ENCODE measurements around the gene MAT2A. TPM values are rescaled to one million over a fixed set of nuclear protein-coding genes. Genes with fewer than 3 reads are reported as not detected.

The MAT2A gene
- total RNA-seq, 1 donor from 2014 or later, result 147 TPM

DNA sequence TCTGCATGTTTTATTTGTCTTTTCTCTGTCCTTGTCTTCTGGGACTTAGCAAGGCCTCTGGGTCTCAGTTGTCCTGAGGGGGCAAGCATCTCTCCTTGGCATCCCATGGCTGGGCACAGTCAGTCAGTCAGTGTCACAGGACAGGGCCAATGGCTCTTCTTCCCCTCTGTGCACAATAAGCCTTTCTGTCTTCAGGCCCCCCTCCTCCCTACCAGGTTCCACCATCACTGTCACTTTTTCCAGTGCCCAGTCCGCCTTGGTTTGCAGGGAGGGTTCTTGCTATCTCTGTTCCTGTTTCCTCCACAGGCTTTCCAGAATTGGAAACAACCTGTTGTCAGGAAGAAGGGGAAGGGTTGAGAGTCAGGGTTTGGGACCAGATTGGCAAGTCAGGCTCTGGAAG, 43.5 kb downstream of the MAT2A start:
- Histone ChIP-seq H3K27me3 (ENCODE audit: control insufficient read depth, insufficient read depth, low read length) (no peaks in the 10 kb centered on the region), H3K4me3 (ENCODE audit: low read depth, low read length) (no peak overlapping the region), H3K36me3 (ENCODE audit: control insufficient read depth, insufficient read depth, low read length) (no peaks in the 10 kb centered on the region)
- TF ChIP-seq, protein P1, sequence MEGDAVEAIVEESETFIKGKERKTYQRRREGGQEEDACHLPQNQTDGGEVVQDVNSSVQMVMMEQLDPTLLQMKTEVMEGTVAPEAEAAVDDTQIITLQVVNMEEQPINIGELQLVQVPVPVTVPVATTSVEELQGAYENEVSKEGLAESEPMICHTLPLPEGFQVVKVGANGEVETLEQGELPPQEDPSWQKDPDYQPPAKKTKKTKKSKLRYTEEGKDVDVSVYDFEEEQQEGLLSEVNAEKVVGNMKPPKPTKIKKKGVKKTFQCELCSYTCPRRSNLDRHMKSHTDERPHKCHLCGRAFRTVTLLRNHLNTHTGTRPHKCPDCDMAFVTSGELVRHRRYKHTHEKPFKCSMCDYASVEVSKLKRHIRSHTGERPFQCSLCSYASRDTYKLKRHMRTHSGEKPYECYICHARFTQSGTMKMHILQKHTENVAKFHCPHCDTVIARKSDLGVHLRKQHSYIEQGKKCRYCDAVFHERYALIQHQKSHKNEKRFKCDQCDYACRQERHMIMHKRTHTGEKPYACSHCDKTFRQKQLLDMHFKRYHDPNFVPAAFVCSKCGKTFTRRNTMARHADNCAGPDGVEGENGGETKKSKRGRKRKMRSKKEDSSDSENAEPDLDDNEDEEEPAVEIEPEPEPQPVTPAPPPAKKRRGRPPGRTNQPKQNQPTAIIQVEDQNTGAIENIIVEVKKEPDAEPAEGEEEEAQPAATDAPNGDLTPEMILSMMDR (IDR thresholded peaks at IDR 0.05; ENCODE audit: insufficient read depth, low read length, poor library complexity, severe bottlenecking), result no peak
- DNase-seq (ENCODE audit: low read depth), result no peak

DNA sequence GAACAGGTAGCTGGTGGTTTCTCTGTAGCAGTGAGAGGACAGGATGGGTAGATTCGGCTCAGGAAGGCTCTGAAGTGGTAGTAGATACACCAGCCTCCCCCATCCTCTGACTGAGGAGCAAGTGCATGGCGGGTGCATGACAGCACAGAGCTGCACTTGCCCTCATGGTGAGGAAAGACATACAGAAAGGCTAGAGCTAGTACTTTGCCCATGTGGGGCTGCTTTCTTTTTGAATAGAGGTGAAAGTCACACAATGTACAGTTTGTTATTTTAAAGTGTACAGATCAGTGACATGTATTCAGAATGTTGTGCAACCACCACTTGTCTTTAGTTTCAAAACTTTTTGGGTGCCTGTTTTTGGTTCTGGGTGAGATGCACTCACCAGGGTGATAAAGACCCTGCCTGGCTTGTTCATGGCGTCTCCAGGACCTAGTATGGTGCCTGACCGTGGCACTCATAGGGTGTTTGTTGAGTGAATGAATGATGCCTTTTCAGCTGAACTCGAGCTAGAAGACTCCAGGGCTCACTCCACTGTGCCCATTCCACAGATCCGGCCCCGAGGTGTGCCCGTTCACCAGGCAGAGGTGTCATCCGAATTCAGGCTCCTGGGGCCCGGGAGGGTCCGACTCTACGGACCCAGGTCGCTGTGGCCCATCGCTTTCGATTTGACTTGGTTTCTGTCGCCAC, 44.8 kb downstream of the MAT2A start:
- Histone ChIP-seq H3K36me3 (ENCODE audit: control insufficient read depth, insufficient read depth, low read length) (no peaks in the 10 kb centered on the region), H3K27me3 (ENCODE audit: control insufficient read depth, insufficient read depth, low read length) (no peaks in the 10 kb centered on the region), H3K4me3 (ENCODE audit: low read depth, low read length) (peak overlapping the region; percentile 16)
- TF ChIP-seq, protein P1 (IDR thresholded peaks at IDR 0.05; ENCODE audit: insufficient read depth, low read length, poor library complexity, severe bottlenecking), result no peak
- no peak for DNase-seq (ENCODE audit: low read depth)

DNA sequence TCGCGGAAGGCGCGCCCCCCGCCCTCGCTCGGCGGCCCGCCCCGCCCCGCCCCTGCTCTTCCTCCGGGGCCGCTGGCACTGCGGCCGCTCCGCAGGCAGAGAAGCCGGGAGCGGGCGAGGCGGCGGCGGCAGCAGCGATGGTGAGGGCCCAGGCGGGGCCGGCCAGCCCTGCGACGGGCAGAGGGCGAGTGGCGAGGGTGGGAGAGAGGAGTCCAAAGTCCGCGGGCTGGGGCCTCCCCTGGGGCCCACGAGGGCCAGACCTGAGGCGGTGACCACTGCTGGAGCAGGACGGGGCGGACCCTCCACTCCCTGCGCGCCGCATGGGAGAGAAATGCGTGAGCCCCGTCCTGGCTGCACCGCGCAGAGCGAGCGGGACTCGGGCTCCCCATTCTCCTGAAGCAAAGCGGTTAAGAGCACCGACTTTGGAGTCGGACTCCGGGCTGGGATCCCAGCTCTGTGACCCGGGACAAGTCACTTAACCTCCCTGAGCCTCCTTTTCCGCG, 45.4 kb downstream of the MAT2A start, which contains the start of gene VAMP5:
Gene VAMP5 (plus strand): TSS at position 78 of the 503 bp plus-strand sequence. CDS start 60 bp downstream, at position 138.
- H3K4me3 ChIP-seq (ENCODE audit: low read depth, low read length), result peak within 1 kb of the TSS; percentile 39
- TF ChIP-seq, protein P1 (IDR thresholded peaks at IDR 0.05; ENCODE audit: insufficient read depth, low read length, poor library complexity, severe bottlenecking), result no peak
- no peaks in the 10 kb centered on the region for H3K36me3 ChIP-seq (ENCODE audit: control insufficient read depth, insufficient read depth, low read length)
- H3K27me3 ChIP-seq (ENCODE audit: control insufficient read depth, insufficient read depth, low read length), result no peaks in the 10 kb centered on the region
- no peak for DNase-seq (ENCODE audit: low read depth)

DNA sequence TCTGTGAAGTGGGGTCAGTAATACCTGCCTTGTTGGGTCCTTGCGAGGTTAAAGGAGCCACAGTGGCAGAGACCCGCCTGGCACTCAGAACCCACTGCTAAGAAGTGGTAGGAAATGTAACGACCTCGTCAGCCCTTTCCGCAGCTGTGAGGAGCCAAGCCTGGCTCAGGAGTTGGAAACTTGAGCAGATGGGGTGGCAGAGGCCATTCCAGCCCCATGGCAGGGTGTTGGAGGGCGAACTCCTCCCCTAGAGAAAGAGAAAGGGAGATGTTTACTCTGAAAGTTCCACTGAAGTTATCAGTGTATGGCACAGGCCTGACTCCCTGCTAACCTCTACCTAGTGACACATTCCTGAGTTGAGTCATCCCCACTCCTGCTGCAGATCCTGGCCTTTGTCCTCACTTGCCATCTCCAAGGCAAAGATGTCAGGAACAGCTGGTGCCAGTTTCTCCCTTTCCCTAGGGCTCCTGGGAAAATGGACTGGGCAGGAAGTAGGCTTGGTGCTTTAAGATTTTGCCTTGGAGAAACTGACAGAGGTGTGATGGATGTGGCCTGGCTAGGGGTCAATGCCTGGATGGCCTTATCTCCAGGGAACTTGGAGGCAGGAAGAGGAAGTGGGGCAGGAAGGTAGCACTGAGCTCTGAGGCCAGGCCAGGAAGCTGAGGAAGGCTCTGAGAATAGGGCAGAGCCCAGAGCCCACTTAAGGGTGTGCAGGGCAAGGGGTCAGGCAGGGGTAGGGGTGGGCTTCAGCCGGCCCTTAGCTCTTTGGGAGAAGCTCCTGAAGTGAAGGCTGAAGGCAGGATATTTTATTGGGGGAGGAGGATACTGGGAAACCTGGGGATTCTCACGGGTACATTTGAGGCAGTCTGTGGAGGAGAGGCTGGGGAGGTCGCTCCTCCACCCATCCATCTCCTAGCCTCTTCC, 46.2 kb downstream of the MAT2A start:
- TF ChIP-seq, protein P1 (IDR thresholded peaks at IDR 0.05; ENCODE audit: insufficient read depth, low read length, poor library complexity, severe bottlenecking), result no peak
- peak overlapping the region; percentile 39 for H3K4me3 ChIP-seq (ENCODE audit: low read depth, low read length)
- no peaks in the 10 kb centered on the region for H3K27me3 ChIP-seq (ENCODE audit: control insufficient read depth, insufficient read depth, low read length)
- DNase-seq (ENCODE audit: low read depth), result no peak
- no peaks in the 10 kb centered on the region for H3K36me3 ChIP-seq (ENCODE audit: control insufficient read depth, insufficient read depth, low read length)

DNA sequence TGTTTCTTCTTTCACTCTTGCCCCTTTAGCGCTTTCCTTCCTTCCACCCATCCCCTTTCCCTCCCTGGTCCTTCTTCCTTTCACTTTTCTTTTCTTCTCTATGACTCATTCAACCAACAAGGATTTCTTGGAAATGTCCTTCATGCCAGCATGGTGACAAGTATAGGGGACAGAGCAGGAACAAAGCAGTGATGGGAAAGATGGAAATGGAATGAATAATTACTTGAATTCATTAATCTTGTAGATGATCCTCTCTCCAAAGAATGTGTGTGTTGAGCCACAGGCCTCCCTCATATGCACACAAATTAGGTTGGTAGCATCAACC, 46.8 kb downstream of the MAT2A start:
- H3K4me3 ChIP-seq (ENCODE audit: low read depth, low read length), result no peak overlapping the region
- no peak for DNase-seq (ENCODE audit: low read depth)
- TF ChIP-seq, protein P1 (IDR thresholded peaks at IDR 0.05; ENCODE audit: insufficient read depth, low read length, poor library complexity, severe bottlenecking), result no peak

More for the DNA sequence above, 46.8 kb downstream of the MAT2A start:
- H3K36me3 ChIP-seq (ENCODE audit: control insufficient read depth, insufficient read depth, low read length), result no peaks in the 10 kb centered on the region
- H3K27me3 ChIP-seq (ENCODE audit: control insufficient read depth, insufficient read depth, low read length), result no peaks in the 10 kb centered on the region

Measured in kidney epithelial cell (primary cell).